GM19324 (cell line): ENCODE data around the gene MAST3.

ENCODE experiments used
- ATAC-seq: cut with Tn5 transposase; IDR thresholded peaks from one replicate; pipeline ENCODE4 v1.9.1; 2021; ENCODE audit warnings: mild to moderate bottlenecking, moderate library complexity; ENCODE audit not compliant: unreplicated experiment, low FRiP score

Gene MAST3

DNA sequence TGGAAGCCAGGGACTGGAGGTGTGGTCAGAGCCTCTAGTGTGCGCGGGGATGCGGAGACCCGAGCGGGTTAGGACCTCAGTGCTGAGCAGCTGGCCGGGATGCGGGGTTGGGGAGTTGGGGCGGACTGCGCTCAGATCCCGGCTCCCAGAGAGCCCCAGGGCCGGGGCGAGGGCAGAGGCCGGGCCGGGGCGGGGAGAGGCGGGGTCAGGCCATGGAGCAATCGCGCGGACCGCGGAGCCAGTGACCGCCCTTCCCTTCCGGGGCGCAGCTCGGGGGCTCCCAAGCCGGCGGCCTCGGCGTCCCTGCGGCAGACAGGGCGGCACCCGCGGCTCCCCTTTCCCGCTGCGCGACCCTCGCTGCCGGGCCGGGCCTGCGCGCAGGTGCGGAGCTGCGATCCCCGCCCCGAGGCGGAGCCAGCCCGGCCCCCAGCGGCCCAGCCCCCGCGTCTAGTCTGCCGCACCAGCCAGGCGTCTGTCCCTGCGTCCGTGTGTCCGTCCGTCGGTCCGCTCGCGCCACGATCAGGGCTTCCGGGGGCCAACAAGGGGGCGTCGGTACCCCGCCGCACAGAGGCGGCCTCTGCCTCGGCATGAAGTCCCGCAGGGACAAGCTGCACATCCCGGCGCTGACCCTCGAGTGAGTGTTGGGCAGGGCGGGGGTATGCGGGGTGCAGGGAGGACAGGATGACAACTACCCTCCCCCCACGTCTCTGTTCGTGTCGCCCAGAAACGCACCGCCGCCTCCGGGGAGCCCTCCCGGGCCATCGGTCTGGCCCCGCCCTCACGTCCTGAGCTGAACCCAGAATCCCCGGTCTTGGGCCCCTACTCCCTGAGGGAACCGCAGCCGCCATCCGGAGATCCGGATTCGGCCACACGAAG lies 12.4 kb downstream of the MAST3 start:
- ATAC-seq, result peak; percentile 45

DNA sequence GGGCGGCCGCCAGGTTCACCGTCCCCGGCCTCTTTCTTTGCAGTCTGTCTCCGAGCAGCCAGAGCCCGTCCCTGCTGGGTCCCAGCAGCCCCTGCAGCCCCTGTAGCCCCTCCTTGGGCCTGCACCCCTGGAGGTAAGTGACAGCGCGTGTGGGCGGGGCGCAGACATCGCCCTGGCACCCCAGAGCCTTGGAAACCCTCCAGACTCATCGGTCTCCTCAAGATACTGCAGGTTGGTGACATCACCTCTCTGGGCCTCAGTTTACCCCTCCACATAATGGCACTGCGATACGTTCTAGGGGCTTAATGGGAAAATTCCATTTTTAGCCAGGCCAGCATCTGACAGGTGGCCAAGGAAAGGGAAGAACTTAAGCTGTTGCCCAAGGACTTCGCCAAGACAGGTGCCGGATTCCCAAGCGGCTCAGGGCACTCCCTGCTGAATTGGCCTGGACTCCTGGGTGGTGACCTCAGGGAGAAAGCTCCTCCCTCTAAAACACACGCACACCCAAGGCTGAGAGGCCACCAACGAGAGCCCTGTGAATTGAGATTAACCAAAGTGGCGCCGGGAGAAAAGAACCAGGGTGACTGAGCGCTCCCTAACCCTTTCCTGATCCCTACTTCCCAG lies 13.1 kb downstream of the MAST3 start:
- ATAC-seq, result no peak

DNA sequence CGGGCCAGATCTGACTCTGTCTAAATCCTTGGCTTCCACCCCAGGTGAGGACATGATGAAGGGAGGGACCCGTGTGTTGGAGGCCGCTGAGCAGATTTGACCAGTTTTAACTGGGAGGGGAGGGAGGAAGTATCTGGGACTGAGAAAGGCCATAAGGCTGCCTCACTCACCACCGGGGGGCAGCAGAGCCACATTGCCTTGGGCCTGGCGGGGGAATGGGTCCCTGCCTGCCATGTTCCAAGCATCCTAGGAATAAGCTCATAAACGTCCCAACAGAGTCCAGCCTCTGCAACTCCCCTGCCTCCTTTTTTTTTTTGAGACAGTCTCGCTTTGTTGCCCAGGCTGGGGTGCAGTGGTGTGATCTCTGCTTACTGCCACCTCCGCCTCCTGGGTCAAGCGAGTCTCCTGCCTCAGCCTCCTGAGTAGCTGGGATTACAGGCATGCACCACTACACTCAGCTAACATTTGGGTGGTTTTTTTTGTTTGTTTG lies 15.5 kb downstream of the MAST3 start:
- no peak for ATAC-seq

DNA sequence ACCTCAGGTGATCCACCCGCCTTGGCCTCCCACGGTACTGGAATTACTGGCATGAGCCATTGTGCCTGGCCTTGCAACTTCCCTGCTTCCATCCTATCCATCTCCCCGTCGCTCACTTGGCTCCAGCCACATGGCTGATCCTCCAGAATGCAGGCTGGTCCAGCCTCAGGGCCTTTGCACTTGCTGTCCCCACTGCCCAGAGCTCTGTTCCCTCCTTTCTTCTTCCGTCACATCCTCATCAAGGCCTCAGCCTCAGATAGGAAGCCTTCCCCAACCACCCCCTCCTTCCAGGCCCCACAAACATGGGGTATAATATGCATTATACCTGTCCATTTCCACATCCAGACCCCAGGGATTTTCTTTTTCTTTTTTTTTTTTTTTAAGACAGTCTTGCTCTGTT lies 16.2 kb downstream of the MAST3 start:
- ATAC-seq, result no peak

DNA sequence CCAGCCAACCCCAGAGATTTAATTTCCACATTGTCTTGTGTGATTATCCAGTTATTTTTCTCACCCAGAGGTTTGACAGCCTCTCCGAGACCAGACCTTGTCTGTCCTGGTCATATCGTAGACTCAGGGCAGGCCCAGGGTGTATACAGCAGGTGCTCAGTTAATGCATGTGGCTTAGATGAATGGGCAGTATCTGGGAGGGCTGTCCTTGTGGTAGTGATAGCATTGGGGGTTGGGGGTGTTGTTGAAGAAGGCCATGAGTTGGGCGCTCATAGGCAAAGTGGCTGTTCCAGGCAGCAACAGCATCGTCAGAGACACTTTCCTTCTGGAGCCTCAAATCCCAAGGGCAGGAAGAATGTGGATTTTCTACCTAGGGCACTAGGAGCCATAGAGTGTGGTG lies 16.9 kb downstream of the MAST3 start:
- ATAC-seq, result no peak

DNA sequence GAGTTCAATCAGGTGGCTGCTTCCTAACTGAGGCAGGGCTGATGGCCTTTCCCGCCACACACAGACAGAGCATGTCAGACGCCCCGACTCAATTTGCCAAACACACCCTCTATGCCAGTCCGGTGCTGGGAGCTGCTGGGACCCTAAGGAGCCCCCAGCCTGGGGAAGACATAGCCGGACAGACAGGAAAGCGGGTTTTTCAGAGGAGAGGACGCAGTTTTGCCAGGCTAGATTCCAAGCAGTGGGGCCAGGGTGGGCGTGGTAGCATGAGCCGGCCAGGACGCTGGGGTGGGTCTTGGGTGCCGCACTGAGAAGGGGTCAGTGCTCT lies 19.8 kb downstream of the MAST3 start:
- ATAC-seq, result no peak

DNA sequence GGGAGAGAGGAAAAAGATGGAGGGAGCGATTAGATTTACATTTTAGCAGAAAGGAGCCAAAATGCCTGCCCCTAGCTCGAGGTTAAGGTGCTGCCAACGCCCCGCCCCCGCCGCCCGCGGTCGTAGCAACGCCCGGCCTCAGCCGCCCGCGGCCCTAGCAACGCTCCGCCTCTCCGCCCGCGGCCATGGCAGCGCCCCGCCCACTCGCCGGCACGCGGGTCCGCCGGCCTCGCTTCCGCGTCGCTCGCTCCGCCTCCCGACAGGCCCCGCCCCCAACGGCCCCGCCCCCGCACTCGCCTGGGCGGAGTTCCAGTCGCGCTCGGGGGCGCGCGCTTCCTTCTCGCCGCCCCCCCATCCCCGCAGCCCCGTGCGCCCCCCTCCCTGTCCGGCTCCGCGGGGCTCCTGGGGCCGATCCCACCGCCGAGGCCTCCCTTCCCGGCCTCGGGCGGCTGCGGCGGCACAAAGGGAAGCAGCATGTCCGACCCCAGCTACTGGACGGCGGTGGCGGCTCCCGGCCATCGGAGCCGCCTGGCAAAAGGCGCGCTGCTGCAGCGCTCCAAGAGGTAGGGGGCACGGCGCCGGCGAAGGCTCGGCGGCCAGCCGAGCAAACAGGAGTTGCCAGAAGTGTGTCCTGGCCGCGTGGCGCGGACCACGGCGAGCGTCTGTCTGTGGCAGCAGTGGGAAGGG lies 20.3 kb downstream of the MAST3 start:
- ATAC-seq, result peak; percentile 79

DNA sequence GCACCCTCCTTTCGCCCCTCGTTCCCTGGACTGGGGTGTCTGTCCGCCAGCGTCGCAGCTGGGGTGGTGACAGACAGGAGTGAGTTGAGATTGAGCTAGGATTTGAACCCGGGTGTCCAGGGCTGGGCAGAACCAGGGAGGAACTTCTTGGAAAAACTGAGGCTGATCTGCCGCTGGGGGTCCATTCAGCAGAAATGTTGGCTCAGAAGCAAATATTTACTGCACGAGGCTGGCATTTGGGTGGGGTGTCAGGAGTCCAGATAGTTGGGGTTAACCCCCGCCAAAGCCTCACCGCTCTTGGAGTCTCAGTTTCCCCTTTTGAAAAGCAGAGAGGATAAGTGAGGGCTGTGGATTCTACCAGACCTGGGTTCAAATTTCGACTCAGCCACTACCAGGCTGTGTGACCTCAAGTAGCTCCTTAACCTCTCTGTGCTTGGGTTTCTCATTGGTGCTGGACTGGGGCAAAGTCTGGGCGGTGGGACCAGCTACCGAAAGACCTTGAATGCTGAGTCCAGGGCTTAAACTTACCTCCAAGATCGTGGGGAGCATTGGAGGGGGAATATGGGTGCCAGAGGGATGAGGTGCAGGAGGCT lies 20.9 kb downstream of the MAST3 start:
- no peak for ATAC-seq

DNA sequence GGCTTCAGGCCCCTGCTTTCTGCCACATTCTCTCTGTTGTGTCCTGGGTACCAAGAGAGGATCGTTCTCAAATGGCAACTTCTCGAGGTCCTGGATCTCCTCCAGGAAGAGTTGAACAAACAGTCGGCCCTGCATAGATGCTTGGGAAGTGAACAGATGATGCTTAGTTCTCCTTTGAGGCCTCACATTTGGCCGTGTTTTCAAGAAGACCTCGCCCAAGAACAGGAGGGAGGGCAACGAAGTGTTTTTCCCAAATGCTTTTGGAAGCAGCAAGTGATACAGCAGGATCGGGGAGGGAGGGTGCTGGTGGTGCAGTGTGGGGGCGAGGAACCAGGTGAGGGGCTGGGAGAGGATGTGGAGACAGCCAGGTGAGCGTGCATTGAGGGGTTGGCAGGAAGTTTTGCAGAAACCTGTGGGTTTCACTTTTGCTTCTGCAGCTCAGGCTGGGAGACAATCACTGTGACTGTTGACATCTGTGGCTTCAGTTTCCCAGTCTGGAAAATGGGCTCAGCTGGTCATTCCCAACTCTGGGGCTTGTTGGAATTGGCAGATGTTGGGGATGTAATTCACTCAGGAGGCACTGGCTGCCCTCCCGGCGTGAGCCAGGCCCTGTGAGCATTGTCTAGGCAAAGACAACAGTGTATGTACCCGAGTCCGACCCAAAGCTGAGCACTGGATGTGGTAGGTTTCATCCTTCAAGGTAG lies 21.6 kb downstream of the MAST3 start:
- ATAC-seq, result no peak

DNA sequence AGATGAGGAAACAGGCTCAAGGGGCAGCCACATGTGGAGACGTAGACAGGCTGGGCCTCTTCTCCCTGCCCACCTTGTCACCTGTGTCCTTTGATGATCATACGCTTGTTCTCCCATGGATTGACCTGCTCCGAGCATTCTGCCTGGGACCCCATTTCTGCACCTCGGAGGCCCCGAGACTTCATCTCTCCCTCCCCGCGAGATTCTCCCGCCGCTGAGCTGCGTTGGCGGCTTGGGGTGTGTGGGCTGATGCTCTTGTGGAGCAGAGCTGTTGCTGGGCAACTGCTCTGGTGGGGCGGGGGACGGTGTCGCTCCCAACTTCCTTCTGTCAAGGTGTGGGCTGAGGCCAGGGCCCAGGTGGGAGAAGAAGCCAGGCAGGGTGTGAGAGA lies 22.1 kb downstream of the MAST3 start:
- ATAC-seq, result no peak

DNA sequence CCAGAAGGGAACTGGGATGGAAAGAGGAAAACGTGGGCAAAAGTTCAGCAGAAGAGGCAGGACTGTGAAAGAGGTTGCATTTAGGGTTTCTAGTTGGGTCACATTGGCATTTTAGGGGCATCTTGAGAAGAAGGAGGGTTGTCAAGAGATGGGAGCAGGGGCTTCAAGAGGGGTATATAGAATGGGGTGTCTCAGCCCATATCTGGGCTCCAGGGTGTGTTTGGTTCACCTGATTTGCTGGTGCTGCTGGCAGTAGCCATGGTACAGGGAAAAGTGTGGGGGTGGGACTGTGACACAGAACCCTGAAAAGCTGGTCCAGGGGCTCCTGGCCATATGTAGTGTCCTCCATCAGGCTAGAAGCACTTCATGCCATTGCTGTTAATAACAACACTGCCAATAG lies 22.5 kb downstream of the MAST3 start:
- no peak for ATAC-seq

DNA sequence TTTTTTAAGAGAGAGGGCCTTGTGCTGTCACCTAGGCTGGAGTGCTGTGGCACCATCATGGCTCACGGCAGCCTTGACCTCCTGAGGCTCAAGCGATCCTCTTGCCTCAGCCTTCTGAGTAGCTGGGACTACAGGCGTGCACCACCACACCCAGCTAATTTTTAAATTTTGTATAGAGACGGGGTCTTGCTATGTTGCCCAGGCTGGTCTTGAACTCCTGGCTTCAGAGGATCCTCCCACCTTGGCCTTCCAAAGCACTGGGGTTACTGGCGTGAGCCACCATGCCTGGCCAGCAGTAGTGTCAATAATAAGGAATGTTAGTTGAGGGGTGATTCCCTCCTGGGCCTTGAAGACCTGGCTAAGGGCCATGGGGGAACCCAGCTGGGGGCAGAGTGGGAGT lies 23.6 kb downstream of the MAST3 start:
- ATAC-seq, result no peak

DNA sequence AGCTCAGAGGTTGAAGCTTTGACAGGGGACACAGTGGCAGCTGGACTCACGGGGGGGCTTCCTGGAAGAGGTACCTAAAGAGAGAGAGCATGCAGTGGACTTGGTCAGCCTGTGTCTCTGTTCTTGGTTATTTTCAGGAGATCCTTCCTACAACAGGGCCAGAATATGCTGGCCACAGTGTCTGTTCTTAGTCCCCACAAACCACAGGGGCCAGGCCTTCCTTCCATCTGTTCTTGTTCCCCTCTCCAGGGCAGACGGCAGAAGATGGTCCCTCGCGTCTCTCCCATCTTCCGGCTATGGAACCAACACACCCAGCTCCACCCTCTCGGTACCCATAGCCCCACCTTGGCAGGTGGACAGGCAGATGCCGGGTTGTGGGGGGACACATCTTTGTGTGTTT lies 24.8 kb downstream of the MAST3 start:
- ATAC-seq, result no peak

DNA sequence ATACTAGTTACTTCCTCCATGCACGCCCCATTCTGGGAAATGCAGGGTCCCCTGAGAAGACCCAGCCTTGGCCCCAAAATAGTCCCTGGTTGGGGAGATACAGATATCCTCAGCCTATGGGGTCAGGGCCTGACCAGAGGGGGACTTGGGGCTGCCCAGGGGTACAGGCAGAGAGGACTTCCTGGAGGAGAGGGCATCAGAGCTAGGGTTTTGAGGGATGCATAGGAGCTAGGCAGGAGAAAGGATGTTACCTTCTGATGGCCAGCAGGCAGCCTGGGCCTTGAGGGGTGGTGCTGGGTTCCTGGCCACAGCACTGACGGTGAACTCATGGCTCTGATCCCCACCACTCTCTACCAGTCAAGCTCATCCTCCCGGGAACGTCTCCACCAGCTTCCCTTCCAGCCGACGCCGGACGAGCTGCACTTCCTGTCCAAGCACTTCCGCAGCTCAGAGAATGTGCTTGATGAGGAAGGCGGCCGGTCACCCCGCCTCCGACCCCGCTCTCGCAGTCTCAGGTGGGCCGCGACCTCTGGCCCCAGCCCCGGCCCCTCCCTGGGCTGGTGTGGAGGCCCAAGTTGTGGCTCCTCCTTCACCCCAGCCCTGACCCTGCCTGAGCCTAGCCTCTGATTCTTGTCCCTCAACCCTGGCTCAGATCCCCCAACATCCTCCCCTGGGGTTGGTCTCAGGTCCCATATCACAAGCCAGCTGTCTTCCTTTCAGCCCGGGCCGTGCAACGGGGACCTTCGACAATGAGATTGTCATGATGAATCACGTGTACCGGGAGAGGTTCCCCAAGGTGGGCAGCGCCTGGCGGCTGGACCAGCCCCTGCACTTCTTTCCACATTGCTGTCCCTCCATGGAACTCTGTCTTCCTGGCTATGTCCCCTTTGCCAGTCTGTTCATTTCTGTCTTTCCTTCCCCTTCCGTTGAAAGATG lies 25.6 kb downstream of the MAST3 start:
- no peak for ATAC-seq

DNA sequence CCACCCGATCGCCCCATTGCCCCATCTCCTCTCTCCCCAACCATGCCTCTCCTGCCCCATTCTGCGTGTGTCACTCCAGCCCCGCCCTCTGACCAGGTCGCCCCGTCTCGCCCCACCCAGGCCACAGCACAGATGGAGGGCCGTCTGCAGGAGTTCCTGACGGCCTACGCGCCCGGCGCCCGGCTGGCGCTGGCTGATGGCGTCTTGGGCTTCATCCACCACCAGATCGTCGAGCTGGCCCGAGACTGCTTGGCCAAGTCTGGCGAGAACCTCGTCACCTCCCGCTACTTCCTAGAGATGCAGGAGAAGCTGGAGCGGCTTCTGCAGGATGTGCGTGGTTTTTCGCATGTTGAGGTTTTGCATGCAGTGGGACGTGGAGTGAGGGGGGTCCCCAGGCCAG lies 26.2 kb downstream of the MAST3 start:
- ATAC-seq, result no peak

DNA sequence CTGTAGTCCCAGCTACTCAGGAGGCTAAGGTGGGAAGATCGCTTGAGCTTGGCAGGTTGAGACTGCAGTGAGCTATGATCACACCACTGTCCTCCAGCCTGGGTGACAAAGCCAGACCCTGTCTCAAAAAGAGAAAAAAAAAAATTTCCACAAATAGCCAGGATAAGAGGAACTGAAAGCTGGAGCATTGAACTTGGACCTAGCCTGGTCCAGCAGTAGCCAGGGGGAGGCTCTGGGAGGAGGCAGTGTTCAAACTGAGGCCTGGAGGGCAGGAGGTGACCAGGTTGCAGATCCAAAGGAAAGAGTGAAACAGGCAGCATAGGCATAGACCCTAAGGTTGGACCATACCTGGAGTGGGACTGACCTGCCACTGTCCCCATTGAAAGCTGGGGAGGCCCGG lies 28.5 kb downstream of the MAST3 start:
- no peak for ATAC-seq

DNA sequence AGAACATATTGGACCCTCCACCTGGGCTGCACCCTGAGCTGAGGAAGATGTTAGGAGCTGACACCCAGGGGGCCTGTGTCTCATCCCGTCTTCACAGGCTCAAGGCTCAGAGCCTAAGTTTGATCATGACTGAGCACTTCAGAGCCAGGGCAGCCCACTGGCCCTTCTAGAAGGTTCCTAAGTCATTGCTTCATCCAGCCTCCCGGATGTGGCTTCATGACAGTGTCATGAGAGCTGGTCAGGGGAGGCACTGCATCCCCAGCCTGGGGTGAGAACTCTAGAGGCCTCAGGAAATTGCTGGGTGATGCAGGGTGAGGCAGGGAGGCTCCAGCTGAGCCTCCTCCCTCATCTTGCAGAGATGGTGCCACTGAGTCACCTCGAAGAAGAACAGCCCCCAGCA lies 30.5 kb downstream of the MAST3 start:
- no peak for ATAC-seq

DNA sequence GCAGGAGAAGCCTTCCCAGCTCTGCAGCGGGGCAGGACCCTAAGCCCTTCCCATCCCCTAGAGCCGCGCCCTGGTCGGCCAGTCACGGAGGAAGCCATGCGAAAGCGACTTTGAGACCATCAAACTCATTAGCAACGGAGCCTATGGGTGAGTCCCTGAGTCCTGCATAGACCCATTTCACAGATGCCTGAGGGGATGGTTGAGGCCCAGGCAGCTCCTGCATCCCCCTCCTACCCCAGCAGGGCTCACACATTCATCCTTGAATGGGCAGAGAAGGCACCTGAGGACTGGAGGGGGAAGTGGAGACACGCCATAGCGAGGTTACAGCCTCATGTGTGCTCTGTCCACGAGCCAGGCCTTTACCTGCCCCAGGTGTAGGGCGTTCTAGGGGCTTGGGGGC lies 31.2 kb downstream of the MAST3 start:
- ATAC-seq, result no peak

DNA sequence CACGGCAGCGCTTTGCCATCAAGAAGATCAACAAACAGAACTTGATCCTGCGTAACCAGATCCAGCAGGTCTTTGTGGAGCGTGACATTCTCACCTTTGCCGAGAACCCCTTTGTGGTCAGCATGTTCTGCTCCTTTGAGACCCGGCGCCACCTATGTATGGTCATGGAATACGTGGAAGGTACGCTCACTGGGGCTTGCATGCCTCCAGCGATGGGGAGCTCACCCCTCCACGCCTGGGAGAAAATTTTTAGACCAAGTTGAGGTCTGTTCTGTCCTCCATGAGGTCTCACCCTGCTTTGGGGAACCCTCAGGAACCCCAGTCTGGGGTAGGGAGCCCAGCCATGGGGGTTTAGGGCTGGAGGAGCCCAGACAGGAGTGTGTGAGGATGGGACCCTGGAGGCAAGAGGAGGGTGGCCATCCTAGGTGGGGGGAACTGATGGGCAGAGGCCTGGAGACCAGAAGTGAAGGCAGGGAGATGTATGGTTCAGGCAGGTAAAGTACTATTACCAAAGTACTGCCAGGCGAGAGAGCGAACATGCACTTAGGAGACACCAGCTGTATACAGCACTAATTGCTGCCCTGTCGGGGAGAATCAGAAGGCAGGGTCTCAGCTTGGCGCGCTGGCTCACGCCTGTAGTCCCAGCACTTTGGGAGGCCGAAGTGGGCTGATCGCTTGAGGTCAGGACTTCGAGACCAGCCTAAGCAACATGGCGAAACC lies 33.1 kb downstream of the MAST3 start:
- ATAC-seq, result no peak
